Measurements from ENCODE around the gene S1PR3.

The S1PR3 gene

GRCh38 chr9:89011683-89012082 is 20.4 kb downstream of the S1PR3 start:
- ChIA-PET POLR2A (no interaction called here), CTCF (no interaction called here)
- no peak for DNase-seq (ENCODE audit: extremely low spot score)
- TF ChIP-seq BHLHE40 (IDR thresholded peaks at IDR 0.05; ENCODE audit: borderline replicate concordance) (no peak), CTBP1 (IDR thresholded peaks at IDR 0.05; ENCODE audit: borderline replicate concordance) (no peak), TARDBP (IDR thresholded peaks at IDR 0.05) (no peak), ELF4 (IDR thresholded peaks at IDR 0.05) (no peak), ZNF384 (IDR thresholded peaks at IDR 0.05) (no peak), FOXK2 (IDR thresholded peaks at IDR 0.05) (no peak)
- TF ChIP-seq, protein P1, sequence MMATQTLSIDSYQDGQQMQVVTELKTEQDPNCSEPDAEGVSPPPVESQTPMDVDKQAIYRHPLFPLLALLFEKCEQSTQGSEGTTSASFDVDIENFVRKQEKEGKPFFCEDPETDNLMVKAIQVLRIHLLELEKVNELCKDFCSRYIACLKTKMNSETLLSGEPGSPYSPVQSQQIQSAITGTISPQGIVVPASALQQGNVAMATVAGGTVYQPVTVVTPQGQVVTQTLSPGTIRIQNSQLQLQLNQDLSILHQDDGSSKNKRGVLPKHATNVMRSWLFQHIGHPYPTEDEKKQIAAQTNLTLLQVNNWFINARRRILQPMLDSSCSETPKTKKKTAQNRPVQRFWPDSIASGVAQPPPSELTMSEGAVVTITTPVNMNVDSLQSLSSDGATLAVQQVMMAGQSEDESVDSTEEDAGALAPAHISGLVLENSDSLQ (IDR thresholded peaks at IDR 0.05) = no peak

- ChIA-PET POLR2A (no interaction called here), CTCF (interaction anchor here (0.5 kb wide), 1 partner anchor 139 kb away, joined by 3 read pairs; no protein-coding TSS in a partner anchor)
- no peak for DNase-seq (ENCODE audit: extremely low spot score)
- TF ChIP-seq HDGF (IDR thresholded peaks at IDR 0.05; ENCODE audit: borderline replicate concordance) (no peak), TARDBP (IDR thresholded peaks at IDR 0.05) (no peak), BHLHE40 (IDR thresholded peaks at IDR 0.05; ENCODE audit: borderline replicate concordance) (no peak), L3MBTL2 (conservative IDR thresholded peaks at IDR 0.05) (no peak), FOXA1 (IDR thresholded peaks at IDR 0.05) (no peak), LEF1 (IDR thresholded peaks at IDR 0.05; ENCODE audit: borderline replicate concordance) (no peak), FOXK2 (IDR thresholded peaks at IDR 0.05) (no peak), SUZ12 (IDR thresholded peaks at IDR 0.05) (no peak)
These were observed 21.2 kb downstream of the S1PR3 start for GRCh38 chr9:89012294-89013042.

DNA sequence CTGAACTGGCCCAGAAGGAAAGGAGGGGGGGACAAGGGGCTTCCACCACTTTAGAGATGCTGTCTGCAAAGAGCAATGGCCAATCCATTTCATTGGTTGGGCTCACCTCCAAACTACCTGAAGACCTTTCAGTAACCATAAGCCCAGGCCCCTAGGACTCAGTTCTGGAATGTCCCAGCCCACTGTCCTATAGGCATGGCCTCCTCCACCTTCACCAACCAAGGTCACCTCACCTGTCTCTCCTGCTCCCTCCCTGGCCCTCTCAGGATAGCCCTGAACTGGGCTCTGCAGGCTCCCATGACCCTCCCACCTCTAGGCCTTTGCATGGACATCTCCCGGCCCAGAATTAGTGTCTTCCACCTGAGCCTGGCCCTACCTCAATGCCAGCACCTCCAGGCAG is 22.4 kb downstream of the S1PR3 start:
- CTCF ChIA-PET = no interaction called here
- TF ChIP-seq NFRKB (IDR thresholded peaks at IDR 0.05) (no peak), FOXK2 (IDR thresholded peaks at IDR 0.05) (no peak), TARDBP (IDR thresholded peaks at IDR 0.05) (no peak), ARNT (IDR thresholded peaks at IDR 0.05) (no peak), SUZ12 (IDR thresholded peaks at IDR 0.05) (no peak), LEF1 (IDR thresholded peaks at IDR 0.05; ENCODE audit: borderline replicate concordance) (no peak), FOXA1 (IDR thresholded peaks at IDR 0.05) (no peak), ELF4 (IDR thresholded peaks at IDR 0.05) (no peak), L3MBTL2 (conservative IDR thresholded peaks at IDR 0.05) (no peak), SP1 (IDR thresholded peaks at IDR 0.05) (no peak), HDGF (IDR thresholded peaks at IDR 0.05; ENCODE audit: borderline replicate concordance) (no peak), BHLHE40 (IDR thresholded peaks at IDR 0.05; ENCODE audit: borderline replicate concordance) (no peak), CTBP1 (IDR thresholded peaks at IDR 0.05; ENCODE audit: borderline replicate concordance) (no peak), FOXM1 (IDR thresholded peaks at IDR 0.05; ENCODE audit: borderline replicate concordance) (no peak), ZNF384 (IDR thresholded peaks at IDR 0.05) (no peak)
- TF ChIP-seq, protein P1 (IDR thresholded peaks at IDR 0.05) = no peak
- DNase-seq (ENCODE audit: extremely low spot score) = no peak

GRCh38 chr9:89014153-89014552 is 22.9 kb downstream of the S1PR3 start:
- POLR2A ChIA-PET = no interaction called here
- CTCF ChIA-PET = no interaction called here
- no peak for DNase-seq (ENCODE audit: extremely low spot score)
- TF ChIP-seq ELF4 (IDR thresholded peaks at IDR 0.05) (no peak), BHLHE40 (IDR thresholded peaks at IDR 0.05; ENCODE audit: borderline replicate concordance) (no peak), FOXM1 (IDR thresholded peaks at IDR 0.05; ENCODE audit: borderline replicate concordance) (no peak), ARNT (IDR thresholded peaks at IDR 0.05) (no peak), SP1 (IDR thresholded peaks at IDR 0.05) (no peak), CTBP1 (IDR thresholded peaks at IDR 0.05; ENCODE audit: borderline replicate concordance) (no peak), L3MBTL2 (conservative IDR thresholded peaks at IDR 0.05) (no peak), NFRKB (IDR thresholded peaks at IDR 0.05) (no peak)
- TF ChIP-seq, protein P1 (IDR thresholded peaks at IDR 0.05) = no peak

More for the DNA sequence above, 22.4 kb downstream of the S1PR3 start:
- POLR2A ChIA-PET = no interaction called here

- TF ChIP-seq ZNF384 (IDR thresholded peaks at IDR 0.05) (no peak), BHLHE40 (IDR thresholded peaks at IDR 0.05; ENCODE audit: borderline replicate concordance) (no peak), ARNT (IDR thresholded peaks at IDR 0.05) (no peak), SUZ12 (IDR thresholded peaks at IDR 0.05) (no peak), LEF1 (IDR thresholded peaks at IDR 0.05; ENCODE audit: borderline replicate concordance) (no peak), ELF4 (IDR thresholded peaks at IDR 0.05) (no peak), NFRKB (IDR thresholded peaks at IDR 0.05) (no peak), SP1 (IDR thresholded peaks at IDR 0.05) (no peak), CTBP1 (IDR thresholded peaks at IDR 0.05; ENCODE audit: borderline replicate concordance) (no peak), FOXA1 (IDR thresholded peaks at IDR 0.05) (no peak), TARDBP (IDR thresholded peaks at IDR 0.05) (no peak), HDGF (IDR thresholded peaks at IDR 0.05; ENCODE audit: borderline replicate concordance) (no peak), L3MBTL2 (conservative IDR thresholded peaks at IDR 0.05) (no peak)
- TF ChIP-seq, protein P1 (IDR thresholded peaks at IDR 0.05) = no peak
- DNase-seq (ENCODE audit: extremely low spot score) = no peak
- CTCF ChIA-PET = no interaction called here
These were observed 24.1 kb downstream of the S1PR3 start for GRCh38 chr9:89015336-89015735.

More at GRCh38 chr9:89015336-89015735, 24.1 kb downstream of the S1PR3 start:
- POLR2A ChIA-PET = no interaction called here

Data from HEK293T (cell line).